ENCODE measurements around the gene TMEM86A.

The TMEM86A gene

GRCh38 chr11:18700872-18701271, 2.3 kb downstream of the TMEM86A start:
- no peak for DNase-seq

GRCh38 chr11:18701614-18702216, 3.1 kb downstream of the TMEM86A start:
- DNase-seq: no peak

DNA sequence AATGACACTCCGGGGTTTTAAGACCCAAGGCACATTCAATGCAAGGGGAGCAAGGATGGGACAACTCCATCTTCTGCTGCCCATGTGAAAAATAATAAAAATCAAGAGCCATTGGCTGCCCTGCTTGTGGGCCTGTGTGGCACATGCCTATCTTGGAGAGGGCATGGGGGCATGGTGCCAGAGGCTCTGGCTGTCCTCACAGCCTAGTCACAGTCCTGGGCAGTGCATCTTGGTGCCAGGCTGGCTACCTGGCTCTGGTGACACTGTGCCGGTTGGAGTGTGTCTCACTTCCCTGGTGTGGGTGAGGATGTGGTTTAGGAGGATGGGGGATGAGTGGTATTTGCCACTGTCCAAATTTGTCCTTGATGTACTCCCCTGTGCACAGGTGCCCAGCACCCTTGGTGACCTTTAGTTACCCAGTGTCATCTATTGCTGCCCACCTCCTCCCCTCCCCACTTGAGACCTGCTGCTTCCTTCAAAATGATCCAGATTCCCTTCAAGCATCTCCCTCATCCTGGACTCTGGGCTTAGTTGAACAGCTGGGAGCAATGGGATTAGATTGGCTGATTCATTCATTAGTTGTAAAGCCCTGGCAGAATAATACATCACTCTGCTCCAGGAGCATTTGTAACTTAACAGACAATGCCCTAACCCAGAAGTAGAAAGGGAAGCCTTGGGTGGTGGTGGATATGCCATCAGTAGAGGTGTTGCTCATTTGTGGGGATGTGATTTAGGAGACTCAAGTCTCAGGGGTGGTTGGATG, 4.6 kb downstream of the TMEM86A start:
- DNase-seq: no peak

- DNase-seq: no peak
Observed at GRCh38 chr11:18704045-18704645, 5.6 kb downstream of the TMEM86A start.

DNA sequence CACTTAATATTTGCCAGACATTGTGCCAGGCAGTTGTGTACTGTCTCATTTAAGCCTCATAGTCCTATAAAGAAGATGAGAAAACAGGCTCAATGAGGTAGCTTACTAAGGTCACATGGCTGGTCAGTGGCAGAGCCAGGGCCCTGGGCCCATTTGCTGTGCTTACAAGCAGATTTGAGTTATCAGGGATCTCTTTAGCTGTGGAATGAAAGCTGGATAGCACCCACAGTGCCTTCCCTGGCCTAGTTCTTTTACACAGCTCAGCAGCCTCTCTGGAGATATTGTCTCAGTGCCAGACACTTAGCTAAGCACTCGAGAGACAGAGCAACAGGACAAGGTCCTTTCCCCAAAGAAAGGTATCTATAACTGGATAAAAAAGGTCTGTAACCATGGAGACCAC, 6.1 kb downstream of the TMEM86A start:
- no peak for DNase-seq

DNA sequence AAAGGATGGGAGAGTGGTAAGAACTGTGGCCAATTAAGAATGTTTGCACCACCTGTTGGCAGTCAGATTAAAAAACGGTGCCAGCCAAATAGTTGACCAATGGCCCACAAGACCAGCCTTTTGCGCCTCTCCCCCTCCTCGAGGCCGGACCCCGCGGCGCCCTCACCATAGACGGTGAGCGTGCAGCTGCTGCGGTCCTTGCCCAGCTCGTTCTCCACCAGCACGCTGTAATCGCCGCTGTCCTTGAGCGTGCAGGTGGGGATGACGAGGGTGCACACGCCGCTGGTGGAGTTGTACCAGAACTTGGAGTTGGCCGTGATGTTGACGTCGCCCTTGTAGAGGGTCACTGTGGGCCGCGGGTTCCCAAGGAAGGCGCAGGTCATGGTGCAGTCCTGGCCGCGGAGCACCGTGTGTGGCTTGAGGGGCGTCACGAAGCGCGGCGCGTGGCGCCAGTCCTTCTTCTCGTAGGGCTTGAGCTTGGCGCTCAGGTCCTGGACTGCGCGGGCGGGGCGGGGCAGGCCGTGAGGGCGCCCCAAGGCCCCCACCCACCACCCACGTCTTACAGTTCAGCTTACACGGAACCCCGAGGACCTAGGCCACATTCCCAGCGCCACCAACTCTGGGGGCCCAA, 7.2 kb downstream of the TMEM86A start:
- peak; percentile 28 for DNase-seq

DNA sequence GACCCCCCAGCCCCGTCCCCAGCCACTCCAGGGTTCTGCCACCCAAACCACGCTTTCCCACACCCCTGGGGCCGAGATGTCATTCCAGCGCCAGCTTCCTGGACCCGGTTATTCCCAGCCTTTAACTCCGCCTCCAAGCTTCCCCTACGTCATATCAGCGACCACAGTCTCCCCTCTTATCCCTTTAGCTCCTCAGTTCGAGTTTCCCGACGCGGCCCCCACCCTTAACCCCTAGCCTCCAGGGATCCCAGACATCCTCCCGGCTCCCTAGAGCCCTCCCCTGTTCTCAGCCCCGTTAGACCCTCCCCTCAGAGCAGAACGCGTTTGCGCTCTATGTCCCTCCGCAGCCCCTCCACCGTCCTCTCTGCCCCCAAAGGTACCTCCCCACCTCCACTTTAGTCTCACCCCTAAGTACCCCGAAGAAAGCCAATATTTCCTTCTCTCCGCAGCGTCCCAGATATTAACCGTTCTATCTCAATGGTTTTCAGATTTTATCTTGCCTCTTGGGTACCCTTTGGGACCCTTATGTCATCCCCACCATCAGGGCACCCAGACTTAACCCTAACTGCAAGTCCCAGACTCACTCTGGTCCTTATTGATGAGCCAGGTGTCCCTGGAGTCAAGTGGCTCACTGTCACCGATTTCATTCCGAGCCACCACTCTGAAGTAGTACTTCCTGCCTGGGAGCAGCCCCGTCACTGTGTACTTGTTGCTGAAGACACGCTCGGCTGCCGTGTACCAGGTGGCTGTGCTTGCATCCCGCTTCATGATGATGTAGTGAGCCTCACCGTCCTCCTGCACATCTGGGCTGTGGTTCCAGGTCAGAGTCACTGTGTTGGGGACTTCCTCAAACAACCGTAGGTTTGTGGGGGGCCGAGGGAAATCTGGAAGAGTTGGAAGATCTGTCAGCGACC, 8.0 kb downstream of the TMEM86A start:
- DNase-seq: peak; percentile 47

GRCh38 chr11:18707811-18708340, 9.3 kb downstream of the TMEM86A start:
- DNase-seq: no peak

GRCh38 chr11:18709414-18709813, 10.8 kb downstream of the TMEM86A start:
- DNase-seq: no peak

- no peak for DNase-seq
Observed at GRCh38 chr11:18710545-18710944, 12.0 kb downstream of the TMEM86A start.

DNA sequence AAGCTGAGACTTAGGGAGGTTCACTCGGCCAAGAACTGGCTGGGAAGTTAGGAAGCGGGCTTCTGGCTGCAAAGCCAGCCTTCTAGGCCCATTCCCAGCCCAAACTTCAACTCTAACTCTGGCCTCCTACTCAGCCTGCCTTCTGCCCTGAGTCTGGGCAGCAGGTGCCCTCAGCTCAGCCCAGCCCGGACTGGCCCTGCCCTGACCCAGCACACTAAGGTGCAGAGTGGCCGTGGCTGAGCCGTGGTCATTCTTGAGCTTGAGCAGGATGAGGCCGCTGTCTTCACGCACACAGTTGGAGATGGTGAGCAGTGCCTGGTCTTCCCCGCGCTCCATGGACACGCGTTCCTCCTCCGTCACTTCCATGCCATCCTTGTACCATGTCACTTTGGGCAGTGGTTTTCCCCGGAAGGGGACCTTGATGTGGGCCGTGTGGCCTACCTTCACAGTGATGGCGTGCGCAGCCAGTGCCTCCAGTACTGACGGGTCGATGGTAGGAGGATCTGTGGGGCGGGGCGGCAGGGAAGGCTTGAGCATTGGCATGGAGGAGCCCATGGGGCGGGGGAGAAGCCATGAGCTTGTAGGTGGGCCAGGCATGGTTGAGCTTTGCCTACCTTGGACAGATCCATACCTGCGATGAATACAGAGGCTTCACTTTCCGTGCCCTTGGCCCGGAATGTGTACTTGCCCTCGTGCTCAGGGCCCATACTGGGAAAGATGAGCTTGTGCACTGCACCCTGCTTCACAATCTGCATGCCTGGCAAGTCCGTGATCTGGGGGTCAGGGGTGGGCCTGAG, 15.3 kb downstream of the TMEM86A start:
- no peak for DNase-seq

DNA sequence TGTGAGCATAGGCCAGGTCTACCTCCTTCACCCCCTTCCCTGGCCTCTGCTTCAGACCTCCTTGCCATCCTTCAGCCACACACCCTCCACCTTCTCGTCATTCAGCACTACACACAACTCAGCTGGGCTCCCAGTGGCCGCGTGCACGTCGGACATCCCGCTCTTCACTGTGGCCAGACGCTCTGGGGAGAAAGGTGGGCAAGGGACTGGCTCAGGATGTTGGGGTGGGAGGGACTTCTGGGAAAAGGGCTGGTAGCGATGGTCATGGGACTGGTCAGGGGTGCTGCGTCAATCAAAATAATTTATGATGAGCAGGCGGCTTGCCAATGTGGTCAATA, 15.8 kb downstream of the TMEM86A start:
- DNase-seq: no peak

DNA sequence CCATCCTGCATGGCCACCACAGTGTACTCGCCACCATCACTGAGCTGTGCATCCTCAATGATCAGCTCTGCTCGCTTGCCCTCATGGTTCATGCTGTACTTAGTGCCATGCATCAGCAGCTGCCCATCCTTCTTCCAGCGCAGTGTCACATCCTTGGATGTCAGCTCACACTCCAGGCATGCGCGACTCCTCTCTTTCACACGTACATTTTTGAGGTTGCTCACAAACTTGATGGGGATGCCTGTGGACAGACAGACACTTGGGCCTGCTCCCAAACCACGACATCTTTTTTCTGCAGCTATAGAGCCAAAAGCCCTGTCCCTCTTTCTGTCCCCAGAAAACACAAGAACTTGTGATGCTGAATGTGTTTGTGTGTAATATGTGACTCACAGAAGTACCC, 16.9 kb downstream of the TMEM86A start:
- no peak for DNase-seq

DNA sequence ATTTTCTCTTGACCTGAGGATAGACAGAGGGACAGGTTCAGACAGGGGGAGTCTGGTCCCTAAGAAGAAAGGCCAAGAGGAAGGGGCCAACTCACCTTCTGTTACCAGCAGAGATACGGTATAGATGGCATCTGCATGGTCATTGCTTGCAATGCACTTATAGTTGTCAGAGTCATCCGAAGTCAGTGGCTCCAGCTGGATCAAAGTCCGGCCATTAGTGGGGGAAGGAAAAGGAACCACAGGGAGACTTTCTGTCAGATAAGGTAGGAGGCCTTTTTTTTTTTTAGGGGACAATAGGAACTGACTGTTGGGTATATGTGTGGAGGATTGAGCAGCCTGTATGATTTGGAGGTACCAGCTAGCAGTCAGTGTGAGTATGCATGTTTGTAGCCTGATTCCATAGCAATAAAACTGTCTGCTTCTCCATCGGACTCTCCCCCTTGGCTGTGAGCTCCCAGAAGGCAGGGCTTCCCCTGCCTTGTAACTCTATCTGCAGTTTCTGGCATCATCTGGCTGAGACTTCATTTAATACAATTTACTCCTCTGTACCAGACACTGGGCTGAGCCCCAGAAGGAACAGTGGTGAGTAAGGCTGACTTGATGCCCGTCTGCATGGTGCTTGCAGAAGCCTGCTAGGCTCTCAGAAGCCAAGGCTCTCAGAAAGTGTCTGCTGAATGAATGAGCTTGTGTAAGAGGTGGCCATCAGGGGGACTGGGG, 21.7 kb downstream of the TMEM86A start:
- no peak for DNase-seq

GRCh38 chr11:18720808-18721560, 22.4 kb downstream of the TMEM86A start:
- DNase-seq: peak; percentile 88

- DNase-seq: peak; percentile 54
Observed at GRCh38 chr11:18721561-18722292, 23.1 kb downstream of the TMEM86A start.

GRCh38 chr11:18722293-18722637, 23.7 kb downstream of the TMEM86A start:
- no peak for DNase-seq

DNA sequence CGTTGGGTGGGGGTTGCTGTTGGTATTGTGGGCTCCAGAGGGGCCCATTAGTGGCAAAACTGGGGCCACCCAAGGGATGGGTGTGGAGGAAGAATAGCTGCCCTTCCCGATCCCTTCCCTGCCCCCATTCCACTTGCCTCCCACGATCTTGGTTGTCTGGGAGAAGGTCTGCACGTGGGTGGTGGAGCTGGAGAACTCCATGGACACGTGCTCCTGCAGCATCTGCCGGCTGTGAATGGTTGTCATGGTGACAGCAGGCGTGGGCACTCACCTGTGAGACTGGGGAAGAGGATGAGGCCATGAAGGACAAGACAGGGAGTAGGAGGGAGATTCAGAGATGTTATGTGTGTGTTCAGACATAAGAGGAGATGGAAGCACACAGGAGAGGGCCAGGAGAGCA, 25.4 kb downstream of the TMEM86A start:
- DNase-seq: no peak

GRCh38 chr11:18726040-18726439, 27.5 kb downstream of the TMEM86A start, which contains the start of gene IGSF22:
Gene IGSF22 (minus strand): TSS chr11:18726188. CDS start chr11:18724236, 1,952 bp downstream.
- DNase-seq: no peak
